Keratinocyte (primary cell): ENCODE results near the gene APH1A.

Source experiments
- CTCF ChIP-seq, 3 experiments: IDR thresholded peaks in 1 of 3; conservative IDR thresholded peaks in 1 of 3; optimal IDR thresholded peaks in 1 of 3; 2 replicates in 2 of 3; 3 replicates in 1 of 3; pipeline versions ENCODE3 to v1.5.1; 2011; ENCODE audit warnings: low read length in 3 of 3, mild to moderate bottlenecking in 3 of 3, moderate library complexity in 2 of 3, control low read depth in 1 of 3, inconsistent platforms in 1 of 3; ENCODE audit not compliant: insufficient read depth in 2 of 3; ENCODE audit errors: extremely low read depth in 1 of 3
- EZH2 ChIP-seq: IDR thresholded peaks from one replicate; pipeline ENCODE4 v1.6.1; 2012; ENCODE audit warnings: inconsistent platforms, mild to moderate bottlenecking, low read length, moderate library complexity

GRCh38 chr1:150268340-150268704 lies 494 bp downstream of the APH1A start:
- TF ChIP-seq CTCF (optimal IDR thresholded peaks at IDR 0.05 in 1 of 3, IDR thresholded peaks at IDR 0.05 in 1 of 3, conservative IDR thresholded peaks at IDR 0.05 in 1 of 3; ENCODE audit: extremely low read depth in 1 of 3, insufficient read depth in 2 of 3, low read length in 3 of 3), result no peak
- TF ChIP-seq EZH2, result no peak
